ENCODE data around the gene VENTX.

DNA sequence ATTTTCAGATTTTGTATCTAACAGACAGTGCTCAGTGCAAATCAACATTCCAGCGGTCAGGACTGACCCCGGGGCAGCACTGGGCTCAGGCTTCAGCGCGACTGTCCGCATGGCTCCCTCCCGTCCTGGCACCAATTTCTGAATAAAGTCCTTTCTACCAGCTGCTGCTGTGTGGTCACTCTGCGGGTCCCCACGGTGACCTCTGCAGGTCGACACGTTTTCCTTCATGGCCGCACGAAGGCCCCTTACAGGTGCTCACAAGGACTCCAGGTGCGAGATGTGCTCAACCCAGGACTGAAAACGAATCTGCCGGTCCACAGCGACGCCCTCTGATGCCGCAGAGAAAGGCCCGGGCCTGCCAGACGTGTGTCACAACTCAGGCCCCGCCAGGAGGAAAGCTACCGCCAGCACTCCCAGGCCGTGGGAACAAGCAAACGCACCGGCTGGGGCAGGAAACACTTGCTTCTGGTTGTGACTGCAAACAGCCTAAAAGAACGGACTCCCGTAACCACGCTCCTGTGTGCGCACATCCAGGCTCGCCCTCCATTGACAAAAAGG, 11.3 kb upstream of the VENTX start:
- TF ChIP-seq CTCF (conservative IDR thresholded peaks at IDR 0.05; ENCODE audit: low read depth, low read length) (no peak), ELK1 (IDR thresholded peaks at IDR 0.05; ENCODE audit: borderline replicate concordance, low read depth, low read length) (no peak), MAZ (IDR thresholded peaks at IDR 0.05; ENCODE audit: borderline replicate concordance, low read depth, low read length) (no peak), CEBPB (IDR thresholded peaks at IDR 0.05; ENCODE audit: low read depth, low read length) (no peak), POLR2A (IDR thresholded peaks at IDR 0.05; ENCODE audit: low read depth, low read length) (no peak), RCOR1 (IDR thresholded peaks at IDR 0.05; ENCODE audit: insufficient replicate concordance, low read length) (no peak), RAD21 (IDR thresholded peaks at IDR 0.05; ENCODE audit: low read length) (no peak), USF2 (IDR thresholded peaks at IDR 0.05; ENCODE audit: low read depth, low read length) (no peak), MXI1 (IDR thresholded peaks at IDR 0.05; ENCODE audit: borderline replicate concordance, low read depth, low read length) (no peak)
